CMK (cell line): ENCODE results near the gene VSIG2.
"Not testable (repeated sequence)": the region's sequence is repeated elsewhere in the genome, so short reads cannot be mapped to it uniquely, and the experiment has no call there.

Source experiments
- DNase-seq: peaks from one replicate; pipeline ENCODE4 v3.0.0-alpha.2; 2010; ENCODE audit warnings: low read depth

VSIG2 gene

GRCh38 chr11:124751741-124752470, at the start of gene VSIG2:
Gene VSIG2, minus strand, starts transcription at chr11:124752255. Its CDS starts 118 bp downstream, at chr11:124752137.
- DNase-seq: no peak

DNA sequence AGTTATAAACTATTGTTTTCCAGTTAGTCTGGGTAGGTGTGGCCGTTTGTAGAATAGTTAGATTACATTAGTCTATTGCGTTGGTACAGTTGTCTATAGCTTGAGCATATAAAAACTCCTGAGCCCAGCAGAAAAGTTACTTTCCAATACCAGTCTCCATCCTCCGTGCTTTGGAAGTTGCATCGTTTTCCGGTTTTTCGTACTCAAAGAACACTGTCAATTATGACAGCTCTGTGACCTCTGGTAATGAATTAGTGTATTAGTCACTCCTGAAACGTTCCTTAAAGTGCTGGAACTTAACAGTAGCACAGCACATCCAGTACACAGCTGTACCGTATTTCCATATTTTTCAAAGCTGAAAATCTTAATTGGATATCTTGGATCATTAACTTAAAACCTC, 49.0 kb upstream of the VSIG2 start:
- no peak for DNase-seq

DNA sequence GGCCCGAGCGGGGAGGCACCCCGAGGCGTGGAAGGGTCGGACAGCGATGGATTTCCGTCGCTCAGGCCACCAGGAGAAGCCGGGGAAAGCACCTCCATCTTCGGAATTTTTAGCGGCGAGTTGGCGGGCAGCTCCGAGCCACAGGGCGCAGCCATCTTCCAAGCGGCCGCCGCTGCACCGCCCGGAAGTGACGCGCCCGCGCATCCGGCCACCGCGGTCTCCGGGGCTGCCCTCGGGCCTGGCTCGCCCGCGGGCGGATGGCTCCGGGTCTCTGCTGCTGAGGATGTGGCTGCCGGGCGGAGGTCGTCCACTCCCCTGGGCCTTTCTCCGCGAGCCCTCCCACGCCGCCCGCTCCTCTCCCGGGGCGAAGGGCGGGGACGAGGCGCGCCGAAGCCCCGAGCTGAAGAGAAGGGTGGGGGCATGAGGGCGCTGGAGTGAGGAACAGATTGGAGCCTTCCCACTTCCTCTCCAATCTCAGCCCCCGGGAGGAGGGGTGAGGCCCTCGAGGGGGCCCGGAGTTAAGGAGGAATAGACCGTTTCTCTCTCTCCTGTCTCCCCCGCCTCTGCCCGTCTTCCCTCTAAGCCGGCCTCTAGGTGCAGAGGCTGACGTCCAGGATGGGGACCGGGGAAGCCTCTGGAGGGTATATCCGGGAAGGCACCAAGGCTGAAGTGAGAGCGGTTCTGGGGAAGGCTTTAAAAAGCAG, 48.3 kb upstream of the VSIG2 start, which contains the start of gene MSANTD2:
Gene MSANTD2 (minus strand): TSS at position 181 of the 704 bp plus-strand sequence. CDS start 26 bp downstream, at position 155.
- DNase-seq: peak; percentile 57

DNA sequence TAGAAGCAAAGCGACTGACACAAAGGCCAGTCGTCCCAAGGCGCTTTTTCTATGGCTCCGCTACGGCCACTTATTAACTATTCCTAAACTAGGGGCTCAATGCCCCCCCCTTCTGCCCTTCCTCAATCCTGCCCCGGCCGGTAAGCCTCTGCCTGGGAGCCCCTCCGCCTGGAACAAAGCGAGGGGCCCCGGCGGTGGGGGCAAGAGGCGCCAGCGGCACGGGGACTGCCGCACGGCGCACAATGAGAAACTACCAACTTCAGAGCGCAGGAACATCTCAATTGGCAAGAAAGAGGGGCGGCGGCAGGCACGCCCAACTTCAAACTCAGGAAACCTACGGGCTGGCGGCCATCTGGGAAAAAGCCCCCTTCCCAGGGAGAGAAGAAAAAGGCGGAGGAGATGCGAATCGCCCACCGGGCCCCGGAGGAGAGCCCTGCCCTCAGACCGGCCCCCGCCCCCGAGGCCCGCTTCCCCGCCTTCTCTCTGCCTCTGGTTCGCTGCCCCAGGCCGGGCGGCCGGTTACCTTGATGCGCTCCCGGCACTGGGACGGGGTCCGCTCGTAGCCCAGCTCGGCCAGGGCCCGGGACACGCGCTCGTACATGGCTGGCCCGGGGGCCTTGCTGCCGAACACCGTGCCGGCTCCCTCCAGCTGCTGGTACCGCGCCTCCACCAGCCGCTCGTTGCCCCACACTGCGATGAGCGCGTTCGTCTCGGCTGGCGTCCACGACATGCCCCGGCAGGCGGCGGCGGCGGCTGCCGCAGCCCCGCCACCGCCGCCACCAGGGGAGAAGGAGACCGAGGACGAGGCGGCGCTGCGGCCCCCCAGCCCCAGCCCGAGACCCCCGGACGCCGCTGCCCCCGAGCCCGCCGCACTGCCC, 47.5 kb upstream of the VSIG2 start:
- DNase-seq: peak; percentile 17

DNA sequence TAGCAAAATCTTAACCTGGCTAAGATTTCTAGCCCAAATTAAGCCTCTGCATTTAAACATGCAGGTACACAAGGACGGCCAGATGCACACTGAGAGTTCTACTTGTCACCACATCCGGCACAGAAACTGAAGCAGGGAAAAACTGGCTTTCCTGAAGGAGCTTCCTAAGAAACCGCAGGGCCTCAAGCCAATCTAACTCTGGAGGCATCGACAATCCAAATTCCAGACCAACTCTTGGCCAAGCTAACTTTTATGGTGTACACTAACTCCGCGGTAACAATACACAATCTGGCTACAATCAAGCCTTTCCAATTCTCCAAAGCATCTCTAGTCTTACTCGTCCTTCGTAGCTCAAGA, 46.9 kb upstream of the VSIG2 start:
- no peak for DNase-seq

GRCh38 chr11:124796312-124796711, 44.3 kb upstream of the VSIG2 start:
- no peak for DNase-seq

- DNase-seq: peak; percentile 51
These were observed 41.6 kb upstream of the VSIG2 start for GRCh38 chr11:124793466-124794278.

GRCh38 chr11:124791626-124792341, 39.7 kb upstream of the VSIG2 start:
- DNase-seq: no peak

- no peak for DNase-seq
These were observed 36.5 kb upstream of the VSIG2 start for GRCh38 chr11:124788521-124788920.

DNA sequence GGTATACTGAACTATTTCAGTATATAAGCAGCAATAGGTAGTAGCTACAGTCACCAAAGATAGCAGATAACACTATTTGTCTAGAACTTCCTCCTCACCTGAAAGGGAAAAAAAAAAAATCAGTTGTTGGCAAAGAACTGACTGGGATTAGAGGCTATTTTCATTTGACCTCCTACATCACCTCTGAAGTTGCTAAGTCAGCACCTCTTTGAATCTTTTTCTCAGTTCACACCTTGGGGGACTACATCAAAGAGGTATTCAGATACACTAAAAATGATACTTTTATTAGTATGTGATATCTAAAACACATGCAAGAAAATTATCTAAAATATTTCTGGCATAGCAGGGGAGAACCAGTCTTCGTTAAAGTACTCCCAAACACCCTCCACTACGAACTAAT, 32.0 kb upstream of the VSIG2 start:
- DNase-seq: no peak

DNA sequence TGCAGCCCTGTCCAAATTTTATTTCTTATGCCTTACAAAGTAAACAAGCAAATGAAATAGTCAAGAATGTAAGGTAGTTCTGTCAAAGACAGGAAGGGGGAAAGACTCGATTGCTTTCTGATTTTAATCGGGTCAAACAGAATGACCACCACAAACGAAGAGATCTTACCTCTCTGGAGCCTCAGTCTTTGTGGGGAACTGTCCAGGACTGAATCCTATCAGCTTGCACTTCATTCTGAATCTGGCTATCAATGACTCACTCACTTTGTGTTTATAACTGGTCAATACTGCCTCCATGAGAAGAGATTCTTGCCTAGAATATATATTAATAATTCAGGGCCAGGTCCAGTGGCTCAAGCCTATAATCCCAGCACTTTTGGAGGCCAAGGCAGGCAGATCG, 30.9 kb upstream of the VSIG2 start:
- no peak for DNase-seq

DNA sequence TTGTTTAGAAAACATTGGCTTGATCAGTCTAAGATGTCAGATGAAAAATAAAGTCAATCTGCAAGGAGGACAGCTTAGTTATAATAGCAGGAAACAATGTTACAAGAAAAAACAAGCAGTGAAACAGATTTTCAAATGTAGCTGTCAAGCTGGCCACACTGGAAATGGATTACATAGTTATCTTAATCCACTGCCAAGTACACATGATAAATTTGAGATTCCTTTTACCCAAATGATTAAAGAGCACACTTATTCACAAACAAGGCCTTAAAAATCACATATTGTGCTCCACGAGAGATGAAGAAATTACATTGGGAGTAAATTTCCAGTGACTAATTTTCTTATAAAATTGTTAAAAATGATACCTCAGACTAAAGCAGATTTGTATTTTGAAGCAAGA, 27.5 kb upstream of the VSIG2 start:
- DNase-seq: no peak

DNA sequence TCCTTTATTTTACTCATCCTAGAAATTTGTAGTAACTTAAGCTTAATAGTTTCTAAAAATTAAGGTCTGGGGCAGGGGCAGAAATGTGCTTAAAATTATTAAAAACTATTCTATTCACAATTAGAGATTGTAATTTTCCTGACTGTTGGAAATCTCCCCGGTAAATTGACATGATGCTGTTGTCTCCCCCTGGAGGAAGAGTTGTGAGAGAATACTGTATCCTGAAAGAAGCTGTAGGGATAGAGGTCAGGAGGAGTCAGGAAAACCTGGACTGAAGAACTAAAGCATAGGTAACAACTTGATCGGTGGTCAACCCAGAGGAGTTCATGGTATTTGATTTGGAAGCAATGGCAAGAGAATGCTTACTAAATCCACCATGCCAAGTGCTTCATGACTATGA, 26.2 kb upstream of the VSIG2 start:
- no peak for DNase-seq

- DNase-seq: no peak
These were observed 25.0 kb upstream of the VSIG2 start for GRCh38 chr11:124776865-124777645.

- not testable (repeated sequence) for DNase-seq
These were observed 18.9 kb upstream of the VSIG2 start for GRCh38 chr11:124770959-124771358.

DNA sequence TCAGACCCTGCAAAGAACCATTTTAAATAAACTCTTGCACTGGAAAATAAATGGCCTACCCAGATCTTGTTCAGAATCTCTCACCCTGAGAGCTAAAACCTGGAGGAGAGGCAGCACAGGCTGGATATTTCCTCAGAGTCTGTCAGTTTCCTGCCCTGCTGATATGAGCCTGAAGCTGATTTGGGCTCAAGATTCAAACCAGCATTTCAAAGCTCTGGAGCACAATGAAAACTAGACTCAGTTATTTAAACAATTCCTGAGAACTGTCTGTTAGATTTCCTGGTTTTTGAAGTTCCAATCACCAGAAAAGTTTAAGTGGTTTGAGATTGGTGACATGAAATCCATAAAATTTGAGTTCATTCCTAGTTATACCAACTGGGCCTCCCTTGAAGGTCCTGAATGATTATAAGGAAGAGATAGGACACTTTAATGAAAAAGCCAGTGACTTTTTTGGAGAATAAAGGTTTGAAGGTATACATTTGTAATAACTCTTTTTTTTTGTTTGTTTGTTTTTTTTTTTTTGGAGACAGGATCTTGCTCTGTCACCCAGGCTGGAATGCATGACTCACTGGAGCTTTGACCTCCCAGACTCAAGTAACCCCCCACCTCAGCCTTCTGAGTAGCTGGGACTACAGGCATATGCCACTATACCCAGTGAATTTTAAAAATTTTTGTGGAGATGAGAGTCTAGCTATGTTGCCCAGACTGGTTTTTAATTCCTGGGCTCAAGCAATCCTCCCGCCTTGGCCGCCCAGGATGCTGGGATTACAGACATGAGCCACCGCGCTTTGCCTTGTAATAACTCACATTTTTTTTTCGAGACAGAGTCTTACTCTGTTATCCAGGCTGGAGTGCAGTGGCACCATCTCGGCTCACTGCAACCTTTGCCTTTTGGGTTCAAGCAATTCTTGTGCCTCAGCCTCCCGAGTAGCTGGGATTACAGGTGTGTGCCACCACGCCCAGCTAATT, 18.0 kb upstream of the VSIG2 start:
- no peak for DNase-seq

- DNase-seq: no peak
These were observed 16.9 kb upstream of the VSIG2 start for GRCh38 chr11:124768914-124769313.

DNA sequence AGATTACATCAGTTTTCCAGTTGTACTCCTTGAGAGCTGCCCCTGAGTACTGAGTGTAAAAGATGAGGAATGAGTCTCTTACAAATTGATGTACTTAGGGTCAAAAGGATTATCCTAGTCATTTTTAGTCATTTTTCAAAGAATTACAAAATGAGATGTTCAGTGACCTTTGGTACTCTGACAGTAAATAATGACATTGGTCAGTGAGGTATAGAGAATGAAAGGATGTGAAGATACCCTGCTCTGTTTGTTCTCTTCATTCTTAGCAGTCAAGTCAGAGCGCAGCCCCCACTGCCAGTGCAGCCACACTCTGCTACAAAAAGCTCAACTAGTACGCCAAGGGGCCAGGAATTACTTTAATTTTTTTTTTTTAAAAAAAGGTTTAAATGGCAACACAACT, 14.1 kb upstream of the VSIG2 start:
- DNase-seq: no peak
